Measurements from ENCODE around the gene FAM98B. TPM values are rescaled to one million over a fixed set of nuclear protein-coding genes. Genes with fewer than 3 reads are reported as not detected.

The FAM98B gene
- total and polyA plus RNA-seq, 2 experiments from 2014 or later: 10.1 to 32.5 TPM

DNA sequence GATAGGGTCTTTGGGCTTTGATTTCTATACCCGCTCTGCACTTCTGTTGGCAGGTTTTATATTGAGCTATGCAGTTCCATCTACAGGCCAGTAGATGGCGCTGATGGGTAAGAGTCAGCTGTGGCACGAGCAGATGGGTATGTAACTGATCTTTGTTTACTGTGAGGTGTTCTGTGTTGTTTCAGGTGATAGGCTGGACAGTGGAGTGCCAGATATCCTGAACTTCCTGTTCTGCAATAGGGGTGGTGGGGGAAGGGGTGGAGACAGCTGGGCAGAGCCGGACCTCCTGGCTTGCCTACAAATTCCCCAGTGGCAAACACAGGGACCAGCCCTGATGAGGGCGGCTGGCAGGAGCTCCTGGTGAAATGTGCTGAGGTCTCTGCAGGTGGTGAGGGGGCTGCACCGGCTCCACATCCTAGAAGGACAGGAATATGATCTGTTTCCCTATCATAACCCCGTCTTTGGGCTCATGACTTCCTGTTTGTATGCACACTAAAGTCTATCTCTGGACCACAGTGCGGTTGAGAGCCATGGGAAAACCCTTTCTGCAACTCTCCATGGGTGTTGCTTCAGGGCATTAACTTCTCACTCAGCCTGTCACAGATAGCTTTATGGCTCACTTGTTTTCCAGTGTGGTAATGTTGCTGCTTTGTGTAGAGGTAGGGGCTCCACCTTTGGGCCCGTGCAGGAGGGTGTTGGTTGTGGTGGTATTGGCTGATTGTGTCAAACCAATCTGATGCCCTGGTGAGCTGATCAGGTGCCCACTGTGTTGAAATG lies 13.4 kb upstream of the FAM98B start:
- no peak overlapping the region for H3K27ac Mint-ChIP-seq
- no peaks in the 10 kb centered on the region for H3F3A ChIP-seq (replicated peaks; ENCODE audit: low read depth)
- no peaks in the 10 kb centered on the region for H3K4me1 ChIP-seq (ENCODE audit: insufficient read depth)
- H3K4me2 ChIP-seq: peak overlapping the region; percentile 49; the same call in 1 of the 2 replicates
- peak; percentile 94 for ATAC-seq
- H3K79me2 ChIP-seq (replicated peaks; ENCODE audit: insufficient read depth): no peaks in the 10 kb centered on the region
- peaks cover 8% of the 10 kb centered on the region for H3K27me3 Mint-ChIP-seq (ENCODE audit: insufficient read depth, low read depth, poor library complexity)
- H2AFZ ChIP-seq: peak overlapping the region; percentile 90
- no peaks in the 10 kb centered on the region for H3K36me3 ChIP-seq (ENCODE audit: insufficient read depth)
- H3K4me1 Mint-ChIP-seq: peaks cover 5% of the 10 kb centered on the region; the same call in 1 of the 3 replicates
- no peaks in the 10 kb centered on the region for H3K27me3 ChIP-seq (ENCODE audit: insufficient read depth)
- H3K4me3 ChIP-seq: no peak overlapping the region
- peak; percentile 79 for DNase-seq (ENCODE audit: low spot score)
- H3K36me3 Mint-ChIP-seq (ENCODE audit: low read depth): no peaks in the 10 kb centered on the region
- H3K9me2 ChIP-seq (ENCODE audit: insufficient read depth): no peaks in the 10 kb centered on the region
- H3K4me3 Mint-ChIP-seq: no peak overlapping the region; the same call in 2 of the 3 replicates
- H3K27ac ChIP-seq (ENCODE audit: low read depth): no peak overlapping the region
- no peaks in the 10 kb centered on the region for H4K20me1 ChIP-seq (replicated peaks; ENCODE audit: insufficient read depth)
- H3K9me3 Mint-ChIP-seq: no peaks in the 10 kb centered on the region
- TF ChIP-seq EZH2phosphoT487 (IDR thresholded peaks at IDR 0.05; ENCODE audit: unreplicated experiment): no peak
- TF ChIP-seq, protein P1, sequence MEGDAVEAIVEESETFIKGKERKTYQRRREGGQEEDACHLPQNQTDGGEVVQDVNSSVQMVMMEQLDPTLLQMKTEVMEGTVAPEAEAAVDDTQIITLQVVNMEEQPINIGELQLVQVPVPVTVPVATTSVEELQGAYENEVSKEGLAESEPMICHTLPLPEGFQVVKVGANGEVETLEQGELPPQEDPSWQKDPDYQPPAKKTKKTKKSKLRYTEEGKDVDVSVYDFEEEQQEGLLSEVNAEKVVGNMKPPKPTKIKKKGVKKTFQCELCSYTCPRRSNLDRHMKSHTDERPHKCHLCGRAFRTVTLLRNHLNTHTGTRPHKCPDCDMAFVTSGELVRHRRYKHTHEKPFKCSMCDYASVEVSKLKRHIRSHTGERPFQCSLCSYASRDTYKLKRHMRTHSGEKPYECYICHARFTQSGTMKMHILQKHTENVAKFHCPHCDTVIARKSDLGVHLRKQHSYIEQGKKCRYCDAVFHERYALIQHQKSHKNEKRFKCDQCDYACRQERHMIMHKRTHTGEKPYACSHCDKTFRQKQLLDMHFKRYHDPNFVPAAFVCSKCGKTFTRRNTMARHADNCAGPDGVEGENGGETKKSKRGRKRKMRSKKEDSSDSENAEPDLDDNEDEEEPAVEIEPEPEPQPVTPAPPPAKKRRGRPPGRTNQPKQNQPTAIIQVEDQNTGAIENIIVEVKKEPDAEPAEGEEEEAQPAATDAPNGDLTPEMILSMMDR (conservative IDR thresholded peaks at IDR 0.05; ENCODE audit: low read depth in 2 of 2): peak; percentile 95

DNA sequence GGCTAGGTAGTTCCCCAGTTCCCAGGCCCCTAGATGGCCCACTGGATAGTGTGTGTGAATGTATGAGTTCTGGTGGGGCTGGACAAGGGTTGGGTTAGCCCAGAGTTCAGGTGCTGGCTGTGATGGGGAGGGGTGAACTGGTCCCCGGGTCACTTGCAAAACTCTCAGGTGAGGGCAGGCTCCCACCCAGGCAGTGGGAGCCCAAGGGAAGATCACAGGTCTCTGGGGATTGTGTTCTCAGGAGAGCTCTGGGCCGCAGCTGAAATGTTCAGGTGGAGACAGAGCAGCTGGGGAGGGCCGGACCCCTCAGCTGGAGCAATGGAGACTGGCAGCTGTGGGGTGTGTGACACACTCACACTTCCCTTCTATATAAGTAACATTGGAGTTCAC lies 12.8 kb upstream of the FAM98B start:
- no peaks in the 10 kb centered on the region for H4K20me1 ChIP-seq (replicated peaks; ENCODE audit: insufficient read depth)
- H3K9me3 Mint-ChIP-seq: no peaks in the 10 kb centered on the region
- no peaks in the 10 kb centered on the region for H3F3A ChIP-seq (replicated peaks; ENCODE audit: low read depth)
- no peaks in the 10 kb centered on the region for H3K27me3 ChIP-seq (ENCODE audit: insufficient read depth)
- H3K4me1 Mint-ChIP-seq: peaks cover 5% of the 10 kb centered on the region; the same call in 1 of the 3 replicates
- H2AFZ ChIP-seq: peak overlapping the region; percentile 90
- no peaks in the 10 kb centered on the region for H3K36me3 Mint-ChIP-seq (ENCODE audit: low read depth)
- no peak overlapping the region for H3K4me3 ChIP-seq
- H3K4me2 ChIP-seq: no peak overlapping the region; the same call in 1 of the 2 replicates
- no peak for DNase-seq (ENCODE audit: low spot score)
- peaks cover 8% of the 10 kb centered on the region for H3K27me3 Mint-ChIP-seq (ENCODE audit: insufficient read depth, low read depth, poor library complexity)
- H3K9me2 ChIP-seq (ENCODE audit: insufficient read depth): no peaks in the 10 kb centered on the region
- H3K27ac ChIP-seq (ENCODE audit: low read depth): no peak overlapping the region
- H3K4me1 ChIP-seq (ENCODE audit: insufficient read depth): no peaks in the 10 kb centered on the region
- no peak overlapping the region for H3K27ac Mint-ChIP-seq
- no peak for ATAC-seq
- H3K79me2 ChIP-seq (replicated peaks; ENCODE audit: insufficient read depth): no peaks in the 10 kb centered on the region
- H3K36me3 ChIP-seq (ENCODE audit: insufficient read depth): no peaks in the 10 kb centered on the region
- no peak overlapping the region for H3K4me3 Mint-ChIP-seq
- TF ChIP-seq, protein P2, sequence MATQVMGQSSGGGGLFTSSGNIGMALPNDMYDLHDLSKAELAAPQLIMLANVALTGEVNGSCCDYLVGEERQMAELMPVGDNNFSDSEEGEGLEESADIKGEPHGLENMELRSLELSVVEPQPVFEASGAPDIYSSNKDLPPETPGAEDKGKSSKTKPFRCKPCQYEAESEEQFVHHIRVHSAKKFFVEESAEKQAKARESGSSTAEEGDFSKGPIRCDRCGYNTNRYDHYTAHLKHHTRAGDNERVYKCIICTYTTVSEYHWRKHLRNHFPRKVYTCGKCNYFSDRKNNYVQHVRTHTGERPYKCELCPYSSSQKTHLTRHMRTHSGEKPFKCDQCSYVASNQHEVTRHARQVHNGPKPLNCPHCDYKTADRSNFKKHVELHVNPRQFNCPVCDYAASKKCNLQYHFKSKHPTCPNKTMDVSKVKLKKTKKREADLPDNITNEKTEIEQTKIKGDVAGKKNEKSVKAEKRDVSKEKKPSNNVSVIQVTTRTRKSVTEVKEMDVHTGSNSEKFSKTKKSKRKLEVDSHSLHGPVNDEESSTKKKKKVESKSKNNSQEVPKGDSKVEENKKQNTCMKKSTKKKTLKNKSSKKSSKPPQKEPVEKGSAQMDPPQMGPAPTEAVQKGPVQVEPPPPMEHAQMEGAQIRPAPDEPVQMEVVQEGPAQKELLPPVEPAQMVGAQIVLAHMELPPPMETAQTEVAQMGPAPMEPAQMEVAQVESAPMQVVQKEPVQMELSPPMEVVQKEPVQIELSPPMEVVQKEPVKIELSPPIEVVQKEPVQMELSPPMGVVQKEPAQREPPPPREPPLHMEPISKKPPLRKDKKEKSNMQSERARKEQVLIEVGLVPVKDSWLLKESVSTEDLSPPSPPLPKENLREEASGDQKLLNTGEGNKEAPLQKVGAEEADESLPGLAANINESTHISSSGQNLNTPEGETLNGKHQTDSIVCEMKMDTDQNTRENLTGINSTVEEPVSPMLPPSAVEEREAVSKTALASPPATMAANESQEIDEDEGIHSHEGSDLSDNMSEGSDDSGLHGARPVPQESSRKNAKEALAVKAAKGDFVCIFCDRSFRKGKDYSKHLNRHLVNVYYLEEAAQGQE (IDR thresholded peaks at IDR 0.05; ENCODE audit: unreplicated experiment): no peak
- TF ChIP-seq, protein P3, sequence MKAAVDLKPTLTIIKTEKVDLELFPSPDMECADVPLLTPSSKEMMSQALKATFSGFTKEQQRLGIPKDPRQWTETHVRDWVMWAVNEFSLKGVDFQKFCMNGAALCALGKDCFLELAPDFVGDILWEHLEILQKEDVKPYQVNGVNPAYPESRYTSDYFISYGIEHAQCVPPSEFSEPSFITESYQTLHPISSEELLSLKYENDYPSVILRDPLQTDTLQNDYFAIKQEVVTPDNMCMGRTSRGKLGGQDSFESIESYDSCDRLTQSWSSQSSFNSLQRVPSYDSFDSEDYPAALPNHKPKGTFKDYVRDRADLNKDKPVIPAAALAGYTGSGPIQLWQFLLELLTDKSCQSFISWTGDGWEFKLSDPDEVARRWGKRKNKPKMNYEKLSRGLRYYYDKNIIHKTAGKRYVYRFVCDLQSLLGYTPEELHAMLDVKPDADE (IDR thresholded peaks at IDR 0.05): no peak
- TF ChIP-seq EZH2phosphoT487 (IDR thresholded peaks at IDR 0.05; ENCODE audit: unreplicated experiment): no peak
- TF ChIP-seq, protein P4, sequence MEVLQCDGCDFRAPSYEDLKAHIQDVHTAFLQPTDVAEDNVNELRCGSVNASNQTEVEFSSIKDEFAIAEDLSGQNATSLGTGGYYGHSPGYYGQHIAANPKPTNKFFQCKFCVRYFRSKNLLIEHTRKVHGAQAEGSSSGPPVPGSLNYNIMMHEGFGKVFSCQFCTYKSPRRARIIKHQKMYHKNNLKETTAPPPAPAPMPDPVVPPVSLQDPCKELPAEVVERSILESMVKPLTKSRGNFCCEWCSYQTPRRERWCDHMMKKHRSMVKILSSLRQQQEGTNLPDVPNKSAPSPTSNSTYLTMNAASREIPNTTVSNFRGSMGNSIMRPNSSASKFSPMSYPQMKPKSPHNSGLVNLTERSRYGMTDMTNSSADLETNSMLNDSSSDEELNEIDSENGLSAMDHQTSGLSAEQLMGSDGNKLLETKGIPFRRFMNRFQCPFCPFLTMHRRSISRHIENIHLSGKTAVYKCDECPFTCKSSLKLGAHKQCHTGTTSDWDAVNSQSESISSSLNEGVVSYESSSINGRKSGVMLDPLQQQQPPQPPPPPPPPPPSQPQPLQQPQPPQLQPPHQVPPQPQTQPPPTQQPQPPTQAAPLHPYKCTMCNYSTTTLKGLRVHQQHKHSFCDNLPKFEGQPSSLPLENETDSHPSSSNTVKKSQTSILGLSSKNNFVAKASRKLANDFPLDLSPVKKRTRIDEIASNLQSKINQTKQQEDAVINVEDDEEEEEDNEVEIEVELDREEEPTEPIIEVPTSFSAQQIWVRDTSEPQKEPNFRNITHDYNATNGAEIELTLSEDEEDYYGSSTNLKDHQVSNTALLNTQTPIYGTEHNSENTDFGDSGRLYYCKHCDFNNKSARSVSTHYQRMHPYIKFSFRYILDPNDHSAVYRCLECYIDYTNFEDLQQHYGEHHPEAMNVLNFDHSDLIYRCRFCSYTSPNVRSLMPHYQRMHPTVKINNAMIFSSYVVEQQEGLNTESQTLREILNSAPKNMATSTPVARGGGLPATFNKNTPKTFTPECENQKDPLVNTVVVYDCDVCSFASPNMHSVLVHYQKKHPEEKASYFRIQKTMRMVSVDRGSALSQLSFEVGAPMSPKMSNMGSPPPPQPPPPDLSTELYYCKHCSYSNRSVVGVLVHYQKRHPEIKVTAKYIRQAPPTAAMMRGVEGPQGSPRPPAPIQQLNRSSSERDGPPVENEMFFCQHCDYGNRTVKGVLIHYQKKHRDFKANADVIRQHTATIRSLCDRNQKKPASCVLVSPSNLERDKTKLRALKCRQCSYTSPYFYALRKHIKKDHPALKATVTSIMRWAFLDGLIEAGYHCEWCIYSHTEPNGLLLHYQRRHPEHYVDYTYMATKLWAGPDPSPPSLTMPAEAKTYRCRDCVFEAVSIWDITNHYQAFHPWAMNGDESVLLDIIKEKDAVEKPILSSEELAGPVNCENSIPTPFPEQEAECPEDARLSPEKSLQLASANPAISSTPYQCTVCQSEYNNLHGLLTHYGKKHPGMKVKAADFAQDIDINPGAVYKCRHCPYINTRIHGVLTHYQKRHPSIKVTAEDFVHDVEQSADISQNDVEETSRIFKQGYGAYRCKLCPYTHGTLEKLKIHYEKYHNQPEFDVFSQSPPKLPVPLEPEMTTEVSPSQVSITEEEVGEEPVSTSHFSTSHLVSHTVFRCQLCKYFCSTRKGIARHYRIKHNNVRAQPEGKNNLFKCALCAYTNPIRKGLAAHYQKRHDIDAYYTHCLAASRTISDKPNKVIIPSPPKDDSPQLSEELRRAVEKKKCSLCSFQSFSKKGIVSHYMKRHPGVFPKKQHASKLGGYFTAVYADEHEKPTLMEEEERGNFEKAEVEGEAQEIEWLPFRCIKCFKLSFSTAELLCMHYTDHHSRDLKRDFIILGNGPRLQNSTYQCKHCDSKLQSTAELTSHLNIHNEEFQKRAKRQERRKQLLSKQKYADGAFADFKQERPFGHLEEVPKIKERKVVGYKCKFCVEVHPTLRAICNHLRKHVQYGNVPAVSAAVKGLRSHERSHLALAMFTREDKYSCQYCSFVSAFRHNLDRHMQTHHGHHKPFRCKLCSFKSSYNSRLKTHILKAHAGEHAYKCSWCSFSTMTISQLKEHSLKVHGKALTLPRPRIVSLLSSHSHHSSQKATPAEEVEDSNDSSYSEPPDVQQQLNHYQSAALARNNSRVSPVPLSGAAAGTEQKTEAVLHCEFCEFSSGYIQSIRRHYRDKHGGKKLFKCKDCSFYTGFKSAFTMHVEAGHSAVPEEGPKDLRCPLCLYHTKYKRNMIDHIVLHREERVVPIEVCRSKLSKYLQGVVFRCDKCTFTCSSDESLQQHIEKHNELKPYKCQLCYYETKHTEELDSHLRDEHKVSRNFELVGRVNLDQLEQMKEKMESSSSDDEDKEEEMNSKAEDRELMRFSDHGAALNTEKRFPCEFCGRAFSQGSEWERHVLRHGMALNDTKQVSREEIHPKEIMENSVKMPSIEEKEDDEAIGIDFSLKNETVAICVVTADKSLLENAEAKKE (CRISPR knock-in tag; IDR thresholded peaks at IDR 0.05): no peak
- TF ChIP-seq ZNF114 (CRISPR knock-in tag; IDR thresholded peaks at IDR 0.05): no peak

Data from GM23338 (cell line).